SKM-1 treated with dmso at 0.1 percent for 144 hours (cell line): ENCODE measurements around the gene FZD10.

ENCODE experiments used
- DNase-seq: peaks from one replicate; lab custom pipeline; 2025; ENCODE audit not compliant: unreplicated experiment; lab: John Stamatoyannopoulos, UW

The FZD10 gene

GRCh38 chr12:130162267-130162666 is at the start of gene FZD10:
Gene FZD10 (plus strand): TSS chr12:130162464. CDS start chr12:130162943, 479 bp downstream.
- DNase-seq = no peak

- no peak for DNase-seq
Measured at GRCh38 chr12:130114952-130115351, 47.3 kb upstream of the FZD10 start.

GRCh38 chr12:130115646-130116045 is 46.6 kb upstream of the FZD10 start:
- DNase-seq = no peak

- DNase-seq = no peak
Measured at GRCh38 chr12:130116791-130117190, 45.5 kb upstream of the FZD10 start.

GRCh38 chr12:130117233-130117632 is 45.0 kb upstream of the FZD10 start:
- DNase-seq = no peak

GRCh38 chr12:130117701-130118100 is 44.6 kb upstream of the FZD10 start:
- DNase-seq = no peak

- no peak for DNase-seq
Measured at GRCh38 chr12:130118181-130118580, 44.1 kb upstream of the FZD10 start.

- DNase-seq = no peak
Measured at GRCh38 chr12:130119241-130119861, 42.9 kb upstream of the FZD10 start.

- no peak for DNase-seq
Measured at GRCh38 chr12:130120012-130120805, 42.1 kb upstream of the FZD10 start.

- DNase-seq = no peak
Measured at GRCh38 chr12:130121226-130122000, 40.9 kb upstream of the FZD10 start.

- DNase-seq = no peak
Measured at GRCh38 chr12:130122356-130122755, 39.9 kb upstream of the FZD10 start.

GRCh38 chr12:130124106-130124505 is 38.2 kb upstream of the FZD10 start:
- DNase-seq = no peak

GRCh38 chr12:130124605-130125244 is 37.5 kb upstream of the FZD10 start:
- DNase-seq = no peak

GRCh38 chr12:130126023-130126432 is 36.2 kb upstream of the FZD10 start:
- DNase-seq = no peak

- no peak for DNase-seq
Measured at GRCh38 chr12:130127532-130127911, 34.7 kb upstream of the FZD10 start.

- no peak for DNase-seq
Measured at GRCh38 chr12:130127912-130128789, 34.1 kb upstream of the FZD10 start.

GRCh38 chr12:130128790-130129735 is 33.2 kb upstream of the FZD10 start:
- no peak for DNase-seq

GRCh38 chr12:130130346-130130745 is 31.9 kb upstream of the FZD10 start:
- no peak for DNase-seq

GRCh38 chr12:130131025-130131424 is 31.2 kb upstream of the FZD10 start:
- no peak for DNase-seq
